Liver (tissue), 9 donors: ENCODE results near the gene SYNDIG1. TPM values are rescaled to one million over a fixed set of nuclear protein-coding genes. Genes with fewer than 3 reads are reported as not detected.

Experiments used
- DNase-seq: peaks from one replicate; pipeline ENCODE4 v3.0.0-alpha.2; 2017; ENCODE audit warnings: low spot score
- H3K27ac ChIP-seq, 2 donors: one replicate each; pipeline ENCODE4 v1.7.0; 2013; ENCODE audit warnings: inconsistent platforms in 2 of 2, low read length in 2 of 2, control low read depth in 1 of 2, low read depth in 1 of 2, mild to moderate bottlenecking in 1 of 2
- H3K27me3 ChIP-seq, 4 donors: one replicate each; pipeline versions ENCODE4 v1.6.1 to v1.7.0; 2013; ENCODE audit warnings: low read length in 3 of 4, inconsistent platforms in 1 of 4, mild to moderate bottlenecking in 1 of 4, moderate library complexity in 1 of 4; ENCODE audit not compliant: control insufficient read depth in 4 of 4, insufficient read depth in 4 of 4
- H3K36me3 ChIP-seq, 4 donors: one replicate each; pipeline versions ENCODE4 v1.6.1 to v1.7.0; 2013; ENCODE audit warnings: low read length in 3 of 4, mild to moderate bottlenecking in 3 of 4, low read depth in 1 of 4, moderate library complexity in 1 of 4; ENCODE audit not compliant: control insufficient read depth in 4 of 4, insufficient read depth in 3 of 4
- H3K4me1 ChIP-seq, 4 donors: one replicate each; pipeline versions ENCODE4 v1.6.1 to v1.7.0; 2013; ENCODE audit warnings: low read length in 3 of 4, mild to moderate bottlenecking in 3 of 4, moderate library complexity in 1 of 4; ENCODE audit not compliant: control insufficient read depth in 4 of 4, insufficient read depth in 4 of 4
- H3K4me3 ChIP-seq, 3 donors: one replicate each; pipeline versions ENCODE4 v1.6.1 to v1.7.0; 2013; ENCODE audit warnings: low read length in 3 of 3, control low read depth in 1 of 3, low read depth in 1 of 3, mild to moderate bottlenecking in 1 of 3
- H3K9ac ChIP-seq, 2 donors: one replicate each; pipeline ENCODE4 v1.7.0; 2013; ENCODE audit warnings: low read length in 2 of 2, mild to moderate bottlenecking in 2 of 2, moderate library complexity in 2 of 2, control low read depth in 1 of 2, low read depth in 1 of 2
- H3K9me3 ChIP-seq, 4 donors: one replicate each; pipeline versions ENCODE4 v1.6.1 to v1.7.0; 2013; ENCODE audit warnings: low read length in 3 of 4; ENCODE audit not compliant: control insufficient read depth in 4 of 4
- ATF3 ChIP-seq: IDR thresholded peaks from 2 replicates; pipeline ENCODE4 v1.6.1; 2016; ENCODE audit warnings: antibody characterized with exemption
- CTCF ChIP-seq: fragments of 150-350 bp; IDR thresholded peaks from 2 replicates; pipeline ENCODE4 v1.5.1; 2017; ENCODE audit warnings: improper control_type of control experiment, low read depth, low read length; ENCODE audit not compliant: missing input control
- EGR1 ChIP-seq, 2 donors: IDR thresholded peaks; 2 replicates each; pipeline ENCODE4 v1.6.1; 2016 to 2018; ENCODE audit warnings: antibody characterized with exemption in 2 of 2, low read depth in 2 of 2
- FOXA1 ChIP-seq: IDR thresholded peaks from 2 replicates; pipeline ENCODE4 v1.6.1; 2016; ENCODE audit warnings: antibody characterized with exemption
- FOXA2 ChIP-seq: IDR thresholded peaks from 2 replicates; pipeline ENCODE4 v1.6.1; 2016; ENCODE audit warnings: antibody characterized with exemption
- GABPA ChIP-seq, 2 donors: IDR thresholded peaks in 1 of 2; conservative IDR thresholded peaks in 1 of 2; 2 replicates each; pipeline ENCODE4 v1.6.1; 2016; ENCODE audit warnings: antibody characterized with exemption in 2 of 2, mild to moderate bottlenecking in 1 of 2, moderate library complexity in 1 of 2
- HNF4A ChIP-seq, 2 donors: conservative IDR thresholded peaks; 2 replicates each; pipeline ENCODE4 v1.6.1; 2016; ENCODE audit warnings: antibody characterized with exemption in 2 of 2, mild to moderate bottlenecking in 2 of 2
- HNF4G ChIP-seq: IDR thresholded peaks from 2 replicates; pipeline ENCODE4 v1.6.1; 2016; ENCODE audit warnings: antibody characterized with exemption
- JUND ChIP-seq, 2 donors: IDR thresholded peaks; 2 replicates each; pipeline ENCODE4 v1.6.1; 2016; ENCODE audit warnings: antibody characterized with exemption in 2 of 2
- NR2F2 ChIP-seq: IDR thresholded peaks from 2 replicates; pipeline ENCODE4 v1.6.1; 2016; ENCODE audit warnings: antibody characterized with exemption
- RAD21 ChIP-seq, 2 donors: IDR thresholded peaks; 2 replicates each; pipeline ENCODE4 v1.6.1; 2016; ENCODE audit warnings: antibody characterized with exemption in 2 of 2, mild to moderate bottlenecking in 2 of 2
- RXRA ChIP-seq, 2 donors: IDR thresholded peaks; 2 replicates each; pipeline ENCODE4 v1.6.1; 2017 to 2018; ENCODE audit warnings: antibody characterized with exemption in 2 of 2, mild to moderate bottlenecking in 1 of 2
- SP1 ChIP-seq: IDR thresholded peaks from 2 replicates; pipeline ENCODE4 v1.6.1; 2018; ENCODE audit warnings: antibody characterized with exemption, mild to moderate bottlenecking
- TAF1 ChIP-seq: conservative IDR thresholded peaks from 2 replicates; pipeline ENCODE4 v1.6.1; 2016; ENCODE audit warnings: antibody characterized with exemption, mild to moderate bottlenecking
- YY1 ChIP-seq: IDR thresholded peaks from 2 replicates; pipeline ENCODE4 v1.6.1; 2016; ENCODE audit warnings: antibody characterized with exemption, mild to moderate bottlenecking
- WGBS: extraction: QIAGEN DNeasy Blood & Tissue Kit; methylation state at CpG from one replicate; pipeline ENCODE4 v1.1.7; 2013; 5-methylcytosine and 5-hydroxymethylcytosine counted together
- polyA plus RNA-seq, 2 donors: library from polyadenylated mRNA; stranded (reverse) in 1 of 2; unstranded in 1 of 2; fragments of 200-250 nt in 1 of 2; fragments of >200 nt in 1 of 2; fragmentation: Nextera tagmentation in 1 of 2; extraction: Ambion mirVana in 1 of 2; gene quantifications; one replicate each; pipeline versions ENCODE4 v1.2.1 to v1.2.3, GENCODE V29; 2013 to 2015
- total RNA-seq, 2 donors: library from RNA; depleted of rRNA; stranded (reverse); fragments of >200 nt; gene quantifications; one replicate each; pipeline ENCODE4 v1.2.3, GENCODE V29; 2014
- TF ChIP-seq, protein P1 (sequence below): IDR thresholded peaks from 2 replicates; pipeline ENCODE4 v1.6.1; 2016; ENCODE audit warnings: antibody characterized with exemption, mild to moderate bottlenecking
- TF ChIP-seq, protein P2 (sequence below): IDR thresholded peaks from 2 replicates; pipeline ENCODE4 v1.6.1; 2016; ENCODE audit warnings: antibody characterized with exemption
- TF ChIP-seq, protein P3 (sequence below): IDR thresholded peaks from 2 replicates; pipeline ENCODE4 v1.6.1; 2016; ENCODE audit warnings: antibody characterized with exemption
- donor health status: healthy.
- donor health status: healthy.
- donor health status: healthy.
- donor health status: healthy.
- donor health status: healthy.

SYNDIG1 gene
- total and polyA plus RNA-seq, 4 donors: 0.05 to 0.08 TPM; not detected in 2

GRCh38 chr20:24702501-24703283, 233.3 kb downstream of the SYNDIG1 start:
- no peak for DNase-seq
- H3K27me3 ChIP-seq: no peaks in the 10 kb centered on the region
- TF ChIP-seq FOXA2 (no peak), ATF3 (no peak), NR2F2 (no peak), RXRA (IDR thresholded peaks at IDR 0.05) (no peak), YY1 (no peak), CTCF (no peak), TAF1 (no peak), HNF4A (conservative IDR thresholded peaks at IDR 0.05) (no peak), EGR1 (IDR thresholded peaks at IDR 0.05; ENCODE audit: low read depth in 2 of 2) (no peak), FOXA1 (no peak), RAD21 (IDR thresholded peaks at IDR 0.05) (no peak), SP1 (no peak), JUND (IDR thresholded peaks at IDR 0.05) (no peak), HNF4G (no peak), GABPA (IDR thresholded peaks at IDR 0.05 in 1 of 2, conservative IDR thresholded peaks at IDR 0.05 in 1 of 2) (no peak)
- TF ChIP-seq, protein P1, sequence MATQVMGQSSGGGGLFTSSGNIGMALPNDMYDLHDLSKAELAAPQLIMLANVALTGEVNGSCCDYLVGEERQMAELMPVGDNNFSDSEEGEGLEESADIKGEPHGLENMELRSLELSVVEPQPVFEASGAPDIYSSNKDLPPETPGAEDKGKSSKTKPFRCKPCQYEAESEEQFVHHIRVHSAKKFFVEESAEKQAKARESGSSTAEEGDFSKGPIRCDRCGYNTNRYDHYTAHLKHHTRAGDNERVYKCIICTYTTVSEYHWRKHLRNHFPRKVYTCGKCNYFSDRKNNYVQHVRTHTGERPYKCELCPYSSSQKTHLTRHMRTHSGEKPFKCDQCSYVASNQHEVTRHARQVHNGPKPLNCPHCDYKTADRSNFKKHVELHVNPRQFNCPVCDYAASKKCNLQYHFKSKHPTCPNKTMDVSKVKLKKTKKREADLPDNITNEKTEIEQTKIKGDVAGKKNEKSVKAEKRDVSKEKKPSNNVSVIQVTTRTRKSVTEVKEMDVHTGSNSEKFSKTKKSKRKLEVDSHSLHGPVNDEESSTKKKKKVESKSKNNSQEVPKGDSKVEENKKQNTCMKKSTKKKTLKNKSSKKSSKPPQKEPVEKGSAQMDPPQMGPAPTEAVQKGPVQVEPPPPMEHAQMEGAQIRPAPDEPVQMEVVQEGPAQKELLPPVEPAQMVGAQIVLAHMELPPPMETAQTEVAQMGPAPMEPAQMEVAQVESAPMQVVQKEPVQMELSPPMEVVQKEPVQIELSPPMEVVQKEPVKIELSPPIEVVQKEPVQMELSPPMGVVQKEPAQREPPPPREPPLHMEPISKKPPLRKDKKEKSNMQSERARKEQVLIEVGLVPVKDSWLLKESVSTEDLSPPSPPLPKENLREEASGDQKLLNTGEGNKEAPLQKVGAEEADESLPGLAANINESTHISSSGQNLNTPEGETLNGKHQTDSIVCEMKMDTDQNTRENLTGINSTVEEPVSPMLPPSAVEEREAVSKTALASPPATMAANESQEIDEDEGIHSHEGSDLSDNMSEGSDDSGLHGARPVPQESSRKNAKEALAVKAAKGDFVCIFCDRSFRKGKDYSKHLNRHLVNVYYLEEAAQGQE: no peak
- TF ChIP-seq, protein P2, sequence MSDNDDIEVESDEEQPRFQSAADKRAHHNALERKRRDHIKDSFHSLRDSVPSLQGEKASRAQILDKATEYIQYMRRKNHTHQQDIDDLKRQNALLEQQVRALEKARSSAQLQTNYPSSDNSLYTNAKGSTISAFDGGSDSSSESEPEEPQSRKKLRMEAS: no peak
- TF ChIP-seq, protein P3, sequence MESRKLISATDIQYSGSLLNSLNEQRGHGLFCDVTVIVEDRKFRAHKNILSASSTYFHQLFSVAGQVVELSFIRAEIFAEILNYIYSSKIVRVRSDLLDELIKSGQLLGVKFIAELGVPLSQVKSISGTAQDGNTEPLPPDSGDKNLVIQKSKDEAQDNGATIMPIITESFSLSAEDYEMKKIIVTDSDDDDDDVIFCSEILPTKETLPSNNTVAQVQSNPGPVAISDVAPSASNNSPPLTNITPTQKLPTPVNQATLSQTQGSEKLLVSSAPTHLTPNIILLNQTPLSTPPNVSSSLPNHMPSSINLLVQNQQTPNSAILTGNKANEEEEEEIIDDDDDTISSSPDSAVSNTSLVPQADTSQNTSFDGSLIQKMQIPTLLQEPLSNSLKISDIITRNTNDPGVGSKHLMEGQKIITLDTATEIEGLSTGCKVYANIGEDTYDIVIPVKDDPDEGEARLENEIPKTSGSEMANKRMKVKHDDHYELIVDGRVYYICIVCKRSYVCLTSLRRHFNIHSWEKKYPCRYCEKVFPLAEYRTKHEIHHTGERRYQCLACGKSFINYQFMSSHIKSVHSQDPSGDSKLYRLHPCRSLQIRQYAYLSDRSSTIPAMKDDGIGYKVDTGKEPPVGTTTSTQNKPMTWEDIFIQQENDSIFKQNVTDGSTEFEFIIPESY: no peak

More at GRCh38 chr20:24702501-24703283, 233.3 kb downstream of the SYNDIG1 start:
- Histone ChIP-seq H3K9ac (no peak overlapping the region), H3K4me1 (no peaks in the 10 kb centered on the region), H3K9me3 (no peaks in the 10 kb centered on the region), H3K27ac (no peak overlapping the region), H3K36me3 (no peaks in the 10 kb centered on the region), H3K4me3 (no peak overlapping the region)
- WGBS: 79% methylated on average over 16 of the region's 16 CpGs
